Fibroblast of peridontal ligament (primary cell): ENCODE data around the gene DNAJC18.

ENCODE experiments used
- DNase-seq: peaks from one replicate; pipeline ENCODE4 v3.0.0-alpha.2; 2010; ENCODE audit errors: extremely low read depth

Gene DNAJC18

GRCh38 chr5:139403787-139404483 is 35.4 kb downstream of the DNAJC18 start, which contains the start of gene SPATA24:
TSS of gene SPATA24 (minus strand) at chr5:139404089. CDS start at chr5:139404060, 29 bp downstream.
- peak; percentile 95 for DNase-seq

DNA sequence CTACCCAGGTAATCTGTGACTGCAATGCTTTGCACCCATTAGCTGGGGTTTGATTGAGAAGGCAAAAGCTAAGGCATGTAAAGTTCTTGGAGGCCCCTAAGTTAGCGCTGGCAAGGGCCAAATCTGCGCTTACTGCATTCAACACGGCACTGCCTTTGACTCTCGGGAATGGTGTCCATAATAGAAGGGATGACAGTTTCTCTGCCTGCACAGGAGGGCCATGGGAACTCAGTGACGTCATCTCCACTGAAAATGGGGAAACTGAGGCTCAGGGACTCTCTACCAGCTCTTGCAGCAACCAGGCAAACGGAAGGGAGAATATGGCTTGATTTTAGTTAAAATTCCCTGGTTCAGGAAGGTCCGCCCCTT is 35.9 kb downstream of the DNAJC18 start:
- no peak for DNase-seq

DNA sequence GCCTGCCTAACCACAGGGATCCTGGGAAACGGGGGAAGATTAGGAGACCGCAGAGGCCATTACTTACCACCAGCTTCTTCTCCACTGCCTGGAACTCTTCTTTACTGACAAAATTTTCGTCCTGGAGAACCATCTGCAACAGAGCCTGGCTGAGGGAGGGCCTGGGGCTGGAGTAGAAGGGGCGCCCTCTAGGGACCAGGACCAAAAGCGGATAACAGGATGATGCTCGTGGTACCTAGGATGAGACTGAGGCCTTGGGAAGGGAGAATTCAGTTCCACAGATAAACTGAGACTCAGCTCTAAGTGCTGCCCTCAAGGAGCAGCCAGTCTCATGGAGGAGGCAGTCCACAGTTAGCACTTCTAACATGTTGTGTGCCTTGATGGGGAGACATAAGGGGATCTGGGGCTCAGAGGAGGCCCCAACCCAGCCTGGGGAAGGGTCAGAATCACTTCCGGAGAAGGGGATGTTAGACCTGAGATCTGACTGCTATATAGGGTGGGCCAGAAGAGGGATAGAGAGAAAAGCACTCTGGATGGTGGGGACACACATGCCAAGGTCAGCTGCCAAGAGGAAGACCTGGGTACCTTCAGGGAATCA is 36.7 kb downstream of the DNAJC18 start:
- no peak for DNase-seq

- no peak for DNase-seq
Measured at GRCh38 chr5:139401546-139401945, 37.8 kb downstream of the DNAJC18 start.

DNA sequence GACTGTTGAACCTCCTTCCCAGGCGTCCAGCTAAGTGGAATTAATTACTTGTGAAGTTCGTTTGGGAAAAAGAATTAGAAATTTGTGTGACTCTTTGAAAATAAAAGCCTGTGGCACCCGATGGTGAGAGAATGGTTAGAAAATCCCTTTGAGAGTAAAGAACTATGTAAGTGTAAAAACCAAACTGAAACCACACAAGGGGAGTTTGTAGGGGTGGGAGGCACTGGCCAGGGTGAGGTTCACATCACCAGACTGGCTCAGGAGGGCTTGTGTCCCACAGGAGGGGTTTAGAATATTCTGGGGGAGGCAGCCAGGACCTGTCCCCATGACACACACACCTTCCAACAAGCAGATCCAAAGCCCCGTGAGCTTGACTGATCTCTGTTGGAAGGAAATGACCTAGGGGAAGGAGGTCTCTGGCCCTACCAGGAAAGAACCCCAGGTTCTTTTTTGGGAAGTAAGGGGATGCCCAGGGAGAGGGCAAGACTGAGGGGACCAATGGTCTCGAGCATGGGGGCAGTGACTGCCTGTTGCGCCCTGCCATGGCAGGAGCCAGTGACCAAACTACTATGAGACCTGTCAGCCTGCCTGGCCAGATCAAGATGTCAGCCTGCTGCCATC is 39.7 kb downstream of the DNAJC18 start:
- no peak for DNase-seq

DNA sequence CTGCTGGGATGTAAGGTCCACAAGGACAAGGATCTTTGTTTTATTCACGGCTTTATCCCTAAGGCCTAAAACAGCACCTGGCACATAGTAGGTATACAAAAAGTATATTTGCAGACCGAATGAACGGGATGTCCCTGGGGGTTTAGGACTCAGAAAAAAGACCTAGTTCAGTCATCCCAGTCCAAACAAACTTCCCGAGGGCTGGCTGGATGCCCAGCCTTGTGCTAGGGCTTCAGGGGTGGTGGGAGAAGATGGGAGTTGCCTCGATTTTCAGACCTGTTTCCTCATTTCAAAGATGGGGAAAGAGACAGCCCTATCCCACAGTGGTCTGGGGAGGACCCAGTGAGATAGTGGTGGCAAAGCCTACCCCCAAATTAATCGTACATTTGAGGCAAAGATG is 41.4 kb downstream of the DNAJC18 start:
- DNase-seq: peak; percentile 34

DNA sequence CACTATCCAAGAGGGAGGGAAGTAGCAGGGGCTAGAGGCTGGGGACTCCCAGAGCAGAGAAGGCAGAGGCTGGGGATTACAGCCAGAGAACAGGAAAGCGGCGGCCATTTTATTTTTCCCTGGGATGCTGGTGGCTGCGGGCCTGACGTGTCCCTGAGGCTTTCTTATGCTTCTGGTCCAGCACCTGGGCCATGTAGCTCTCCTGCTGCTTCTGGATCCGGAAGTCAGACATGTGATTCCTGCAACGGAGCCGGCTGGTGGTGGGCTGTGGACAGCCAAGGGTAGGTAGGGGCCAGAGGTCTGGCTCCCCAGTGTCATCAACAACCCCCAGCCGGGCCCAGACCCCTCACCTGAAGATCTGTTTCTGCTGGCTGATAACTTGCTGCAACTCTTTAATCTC is 42.6 kb downstream of the DNAJC18 start:
- no peak for DNase-seq

DNA sequence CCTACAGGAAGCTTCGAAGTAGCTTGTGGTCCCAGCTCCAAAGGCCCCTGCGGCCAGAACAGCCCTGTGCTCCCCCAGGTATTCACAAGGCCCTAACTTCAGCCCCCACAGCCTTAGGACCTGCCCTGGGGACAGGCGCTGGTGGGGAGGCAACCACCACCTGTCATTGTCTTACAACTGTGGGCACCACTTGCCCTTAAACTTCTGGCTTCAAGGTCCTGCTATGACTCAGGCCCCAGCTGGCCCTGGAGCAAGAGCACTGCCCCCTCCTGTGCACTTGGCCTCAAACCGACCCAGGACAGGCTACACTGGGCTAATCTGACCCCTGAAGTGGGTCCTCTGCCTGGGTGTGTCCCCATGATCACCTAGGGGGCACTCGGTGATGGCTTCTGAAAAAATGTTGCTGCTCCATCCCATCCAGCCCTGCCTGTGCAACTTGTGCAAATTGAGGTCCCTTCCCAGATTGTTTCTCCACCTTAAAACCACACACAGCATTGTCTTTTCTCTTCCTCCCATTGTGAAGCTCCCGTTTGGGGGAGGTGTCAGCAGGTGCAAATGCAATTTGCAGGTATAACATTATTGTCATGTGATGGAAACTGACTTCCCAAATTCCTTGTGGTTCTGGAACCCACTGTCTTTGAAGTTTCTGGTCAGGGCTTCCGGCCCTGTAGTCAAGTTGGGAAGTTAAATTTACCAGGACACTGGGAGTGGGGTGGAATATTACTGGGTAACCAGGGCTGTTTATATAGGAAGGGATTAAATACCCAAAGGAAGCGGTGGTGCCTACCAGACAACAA is 43.3 kb downstream of the DNAJC18 start:
- DNase-seq: no peak

DNA sequence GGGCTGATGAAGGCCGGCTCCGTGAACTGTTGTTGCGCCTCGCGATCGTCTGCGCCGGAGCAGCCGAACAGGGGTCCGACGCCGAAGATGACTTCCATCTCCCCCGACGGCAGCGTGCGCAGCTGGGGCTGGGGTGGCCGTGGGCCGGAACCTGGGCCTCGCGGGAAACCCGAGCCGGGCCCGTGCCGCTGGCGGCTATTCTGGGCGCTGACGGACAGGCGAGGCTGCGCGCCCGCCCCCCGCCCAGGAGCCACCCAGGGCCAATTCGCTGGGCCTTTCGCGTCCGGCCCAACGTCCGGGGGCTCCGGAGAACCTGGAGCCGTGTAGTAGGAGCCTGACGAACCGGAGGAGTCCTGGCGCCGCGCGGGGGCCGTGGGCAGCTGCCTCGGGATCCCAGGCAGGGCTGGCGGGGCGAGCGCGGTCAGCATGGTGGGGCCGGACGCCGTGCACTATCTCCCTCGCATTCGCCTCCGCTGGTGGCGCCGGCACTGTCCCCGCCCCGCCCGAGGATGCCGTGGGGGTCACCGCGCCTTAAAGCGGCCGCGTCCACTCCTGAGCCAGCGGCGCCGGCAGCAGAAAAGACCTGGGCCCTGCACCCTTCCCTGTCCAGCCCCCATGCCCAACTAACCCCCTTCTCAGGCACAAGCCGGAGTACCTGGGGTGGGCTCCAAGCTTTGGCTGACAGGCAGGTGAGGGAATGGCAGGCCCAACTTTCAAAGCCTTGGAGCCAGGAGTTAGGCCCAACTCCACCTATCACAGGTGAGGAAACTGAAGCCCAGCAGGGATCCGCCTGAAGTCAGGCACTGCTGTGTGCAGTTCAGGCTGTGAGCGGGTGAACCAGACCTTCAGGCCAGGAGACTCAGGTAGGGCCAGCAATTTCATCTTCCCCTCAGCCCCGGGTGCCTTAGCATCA is 44.4 kb downstream of the DNAJC18 start, which contains the start of gene PROB1:
Gene PROB1, minus strand, starts transcription at position 451 of the 913 bp plus-strand sequence. Its CDS starts 23 bp downstream, at position 428.
- no peak for DNase-seq

- DNase-seq: no peak
Measured at GRCh38 chr5:139394123-139394653, 45.1 kb downstream of the DNAJC18 start.

DNA sequence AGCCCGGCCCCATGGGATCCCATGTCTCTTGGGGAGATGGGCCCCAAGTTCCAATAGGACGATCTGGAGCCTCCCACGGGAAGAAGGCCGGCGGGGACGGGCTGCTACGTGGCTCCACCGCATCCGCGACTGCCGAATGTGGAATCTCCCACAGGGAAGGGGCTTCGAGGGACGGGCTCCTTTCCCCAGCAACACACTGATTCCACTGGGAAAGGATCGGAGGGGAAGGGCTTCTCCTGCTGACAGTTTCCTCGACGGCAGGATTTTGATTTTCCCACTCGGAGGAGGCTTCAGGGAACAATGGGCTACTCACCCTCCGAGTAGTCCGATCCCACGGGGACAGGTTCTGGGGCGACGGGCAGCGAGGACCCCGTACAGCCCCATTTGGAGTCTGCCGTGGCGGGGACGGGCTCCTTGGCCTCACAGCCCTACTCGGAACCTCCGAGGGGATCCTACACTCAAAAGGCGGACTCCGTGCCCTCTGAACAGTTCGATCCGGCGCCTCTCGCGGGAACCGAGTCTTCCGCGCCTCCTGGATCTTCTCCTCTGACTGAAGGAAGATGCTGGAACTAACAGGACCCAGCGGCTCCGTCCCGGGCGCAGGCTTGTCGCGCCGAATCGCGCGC is 45.7 kb downstream of the DNAJC18 start:
- no peak for DNase-seq

- DNase-seq: no peak
Measured at GRCh38 chr5:139392678-139393496, 46.4 kb downstream of the DNAJC18 start.

GRCh38 chr5:139392324-139392677 is 47.0 kb downstream of the DNAJC18 start:
- no peak for DNase-seq

GRCh38 chr5:139391570-139392323 is 47.6 kb downstream of the DNAJC18 start:
- DNase-seq: no peak

GRCh38 chr5:139390639-139391569 is 48.4 kb downstream of the DNAJC18 start:
- no peak for DNase-seq

DNA sequence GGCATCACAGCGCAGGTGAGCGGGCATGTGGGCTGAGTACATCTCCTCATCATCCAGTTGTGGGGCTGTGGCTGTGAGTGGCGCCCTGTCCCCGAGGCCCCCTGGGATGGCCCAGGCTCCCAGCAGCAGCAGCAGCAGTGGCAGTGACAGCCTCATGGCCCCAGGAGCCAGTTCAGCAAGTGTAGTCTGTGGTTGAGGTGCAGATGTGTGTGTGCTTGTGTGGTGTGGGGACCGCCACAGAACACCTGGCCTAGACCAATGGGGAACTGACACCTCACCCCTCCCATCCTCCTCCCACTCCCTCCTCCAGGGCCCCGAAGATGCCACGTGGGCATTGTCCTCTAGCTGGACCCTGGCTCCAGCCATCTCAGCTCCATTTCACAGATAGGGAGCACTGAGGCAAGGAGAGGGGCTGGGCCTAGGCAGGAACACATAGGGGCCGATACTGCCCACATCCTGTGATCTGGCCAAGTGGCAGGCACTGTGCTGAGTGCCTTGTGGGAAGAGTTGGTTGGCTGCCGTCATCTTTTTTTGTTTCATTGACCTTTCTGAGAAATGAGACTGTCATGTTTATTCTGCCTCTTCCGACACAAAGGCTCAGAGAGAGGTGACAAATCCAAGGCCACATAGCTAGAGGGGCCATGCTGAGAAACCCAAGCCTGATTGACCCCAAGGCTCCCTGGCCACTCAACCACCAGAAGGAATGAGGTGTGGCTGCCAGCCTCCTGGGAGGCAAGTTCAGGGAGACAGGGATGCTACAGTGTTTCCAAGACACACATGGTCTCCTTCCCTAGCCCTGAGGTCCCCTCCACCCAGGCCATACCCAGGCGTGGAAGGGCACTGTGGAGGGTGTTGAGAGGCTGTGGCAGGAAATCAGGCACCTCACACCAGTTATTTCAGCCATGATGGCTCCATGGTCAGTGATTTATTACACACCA is 49.4 kb downstream of the DNAJC18 start, which contains the start of gene MZB1:
Gene MZB1, minus strand, starts transcription at position 213 of the 938 bp plus-strand sequence. Its CDS starts 57 bp downstream, at position 156.
- no peak for DNase-seq
